Tibial nerve (tissue), 4 donors: ENCODE results near the gene SEMA3B. TPM values are rescaled to one million over a fixed set of nuclear protein-coding genes. Genes with fewer than 3 reads are reported as not detected.

Experiments used
- DNase-seq, 2 donors: peaks; one replicate each; pipeline ENCODE4 v3.0.0-alpha.2; 2019; ENCODE audit warnings: low spot score in 2 of 2
- H3K27ac ChIP-seq, 4 donors: fragments of 200-600 bp; sonication (generic) in 3 of 4; one replicate each; pipeline ENCODE4 v1.5.1; 2017 to 2019; ENCODE audit warnings: mild to moderate bottlenecking in 1 of 4
- H3K27me3 ChIP-seq, 2 donors: fragments of 200-600 bp; sonication (generic) in 1 of 2; one replicate each; pipeline versions ENCODE4 v1.5.1 to v1.6.0; 2017 to 2019
- H3K36me3 ChIP-seq, 3 donors: fragments of 200-600 bp; sonication (generic); one replicate each; pipeline ENCODE4 v1.5.1; 2018 to 2019
- H3K4me1 ChIP-seq, 4 donors: fragments of 200-600 bp; sonication (generic) in 3 of 4; one replicate each; pipeline ENCODE4 v1.5.1; 2017 to 2019
- H3K4me3 ChIP-seq, 4 donors: fragments of 200-600 bp; sonication (generic) in 3 of 4; one replicate each; pipeline ENCODE4 v1.5.1; 2017 to 2019; ENCODE audit warnings: mild to moderate bottlenecking in 1 of 4, moderate library complexity in 1 of 4
- H3K9me3 ChIP-seq, 4 donors: fragments of 200-600 bp; sonication (generic) in 3 of 4; one replicate each; pipeline ENCODE4 v1.5.1; 2017 to 2019
- CTCF ChIP-seq, 5 experiments: fragments of 200-600 bp in 3 of 5; fragments of 450-650 bp in 2 of 5; sonication (generic) in 3 of 5; IDR thresholded peaks; one replicate each; pipeline ENCODE4 v1.5.1; 2016 to 2019; ENCODE audit warnings: antibody characterized with exemption in 5 of 5, mild to moderate bottlenecking in 3 of 5, moderate library complexity in 2 of 5
- EP300 ChIP-seq, 2 donors: sonication (generic); formaldehyde crosslinking; IDR thresholded peaks; one replicate each; pipeline ENCODE4 v1.6.1; 2017; ENCODE audit warnings: antibody characterized with exemption in 2 of 2, mild to moderate bottlenecking in 1 of 2
- POLR2A ChIP-seq, 2 donors: fragments of 450-650 bp; IDR thresholded peaks; one replicate each; pipeline ENCODE4 v1.6.1; 2017; ENCODE audit warnings: antibody characterized with exemption in 2 of 2, mild to moderate bottlenecking in 2 of 2, moderate library complexity in 2 of 2
- WGBS, 2 donors: methylation state at CpG; one replicate each; pipeline ENCODE4 v1.1.5; 2018; 5-methylcytosine and 5-hydroxymethylcytosine counted together
- total RNA-seq, 4 donors: library from RNA; depleted of rRNA; stranded (reverse); fragments of >200 nt; gene quantifications; one replicate each; pipeline ENCODE4 v1.1.0, GENCODE V29; 2016

Gene SEMA3B
- total RNA-seq, 4 donors from 2014 or later: 251 to 334 (median 261) TPM

- WGBS, 2 donors: 71 to 77% methylated on average over 51 to 68 of the region's 79 CpGs
- H3K27me3 ChIP-seq: peaks cover 0 to 15% of the 10 kb centered on the region in 2 donors
- peaks cover 0 to 74% (median 47%) of the 10 kb centered on the region in 4 donors for H3K4me1 ChIP-seq
- H3K36me3 ChIP-seq: peaks cover 0 to 19% (median 0%) of the 10 kb centered on the region in 3 donors
- no peak for TF ChIP-seq POLR2A (IDR thresholded peaks at IDR 0.05)
- TF ChIP-seq EP300 (IDR thresholded peaks at IDR 0.05): no peak
- no peak for TF ChIP-seq CTCF (IDR thresholded peaks at IDR 0.05)
- H3K9me3 ChIP-seq: no peaks in the 10 kb centered on the region
- H3K4me3 ChIP-seq: no peak overlapping the region
- no peak for DNase-seq
- peak overlapping the region in 2 of 4 donors; percentile 96 to 98 for H3K27ac ChIP-seq
Measured at GRCh38 chr3:50275996-50276761, 7.2 kb downstream of the SEMA3B start.

GRCh38 chr3:50276762-50277101 is 7.8 kb downstream of the SEMA3B start:
- H3K9me3 ChIP-seq: no peaks in the 10 kb centered on the region
- no peak for TF ChIP-seq EP300 (IDR thresholded peaks at IDR 0.05)
- TF ChIP-seq CTCF (IDR thresholded peaks at IDR 0.05): no peak
- no peak for TF ChIP-seq POLR2A (IDR thresholded peaks at IDR 0.05)
- H3K4me3 ChIP-seq: no peak overlapping the region
- H3K4me1 ChIP-seq: peaks cover 0 to 68% (median 42%) of the 10 kb centered on the region in 4 donors
- peaks cover 0 to 15% of the 10 kb centered on the region in 2 donors for H3K27me3 ChIP-seq
- 80 to 84% methylated on average over 17 of the region's 17 CpGs for WGBS, 2 donors
- peak overlapping the region in 1 of 4 donors; percentile 96 for H3K27ac ChIP-seq
- peaks cover 0 to 19% (median 0%) of the 10 kb centered on the region in 3 donors for H3K36me3 ChIP-seq
- no peak for DNase-seq

GRCh38 chr3:50278123-50278879 is 9.4 kb downstream of the SEMA3B start:
- peaks cover 0 to 15% of the 10 kb centered on the region in 2 donors for H3K27me3 ChIP-seq
- 42 to 65% methylated on average over 3 to 4 of the region's 4 CpGs for WGBS, 2 donors
- H3K4me3 ChIP-seq: no peak overlapping the region
- no peak for DNase-seq
- H3K27ac ChIP-seq: peak overlapping the region in 2 of 4 donors; percentile 66 to 68
- peaks cover 0 to 19% (median 0%) of the 10 kb centered on the region in 3 donors for H3K36me3 ChIP-seq
- TF ChIP-seq EP300 (IDR thresholded peaks at IDR 0.05) (no peak), POLR2A (IDR thresholded peaks at IDR 0.05) (no peak), CTCF (IDR thresholded peaks at IDR 0.05) (no peak)
- H3K4me1 ChIP-seq: peaks cover 0 to 52% (median 30%) of the 10 kb centered on the region in 4 donors
- H3K9me3 ChIP-seq: no peaks in the 10 kb centered on the region

GRCh38 chr3:50278880-50279224 is 9.9 kb downstream of the SEMA3B start, which contains the start of gene LSMEM2:
LSMEM2 (plus strand) TSS chr3:50279087; CDS start chr3:50279114, 27 bp downstream.
- WGBS, 2 donors: 17 to 36% methylated on average over 1 to 2 of the region's 2 CpGs
- H3K4me1 ChIP-seq: peaks cover 0 to 47% (median 25%) of the 10 kb centered on the region in 4 donors
- H3K36me3 ChIP-seq: peaks cover 0 to 19% (median 0%) of the 10 kb centered on the region in 3 donors
- peak within 1 kb of the TSS in 3 of 4 donors; percentile 34 to 68 (median 66) for H3K27ac ChIP-seq
- TF ChIP-seq EP300 (IDR thresholded peaks at IDR 0.05) (no peak), CTCF (IDR thresholded peaks at IDR 0.05) (no peak), POLR2A (IDR thresholded peaks at IDR 0.05) (peak in 1 of 2 donors; percentile 19)
- no peak within 1 kb of the TSS for H3K4me3 ChIP-seq
- no peaks in the 10 kb centered on the region for H3K9me3 ChIP-seq
- no peak for DNase-seq
- H3K27me3 ChIP-seq: peaks cover 0 to 15% of the 10 kb centered on the region in 2 donors
